K562 (cell line): ENCODE data around the gene WDR18. TPM values are rescaled to one million over a fixed set of nuclear protein-coding genes. Genes with fewer than 3 reads are reported as not detected.

ENCODE experiments used
- C11orf30 ChIP-seq: fragments of 450-650 bp; IDR thresholded peaks from 2 replicates; pipeline ENCODE4 v1.6.1; 2016; ENCODE audit warnings: low read depth, mild to moderate bottlenecking
- HDAC1 ChIP-seq, 2 experiments: fragments of 450-650 bp; IDR thresholded peaks; 2 replicates each; pipeline ENCODE4 v1.6.1; 2016 to 2017; ENCODE audit warnings: inconsistent platforms in 1 of 2, mild to moderate bottlenecking in 1 of 2, moderate library complexity in 1 of 2
- HMGN3 ChIP-seq: IDR thresholded peaks from 2 replicates; pipeline ENCODE4 v1.6.1; 2011; ENCODE audit warnings: borderline replicate concordance, low read depth, mild to moderate bottlenecking, mixed read lengths, low read length; ENCODE audit not compliant: insufficient read length; ENCODE audit errors: extremely low read depth
- KAT7 ChIP-seq: sonication (generic); formaldehyde crosslinking; IDR thresholded peaks from 2 replicates; pipeline ENCODE4 v1.8.0; 2022; ENCODE audit warnings: missing genetic modification reagents, mild to moderate bottlenecking, borderline replicate concordance
- POLR2B ChIP-seq: fragments of 450-650 bp; IDR thresholded peaks from 2 replicates; pipeline ENCODE4 v1.6.1; 2018; ENCODE audit warnings: low read depth; ENCODE audit not compliant: partially characterized antibody
- PURB ChIP-seq: sonication (generic); formaldehyde crosslinking; IDR thresholded peaks from 2 replicates; pipeline ENCODE4 v1.9.0; 2021; ENCODE audit warnings: low read depth, mild to moderate bottlenecking, missing genetic modification reagents
- SIX5 ChIP-seq, 2 experiments: IDR thresholded peaks; 2 replicates each; pipeline ENCODE4 v1.6.1; 2011; ENCODE audit warnings: low read length in 2 of 2, borderline replicate concordance in 1 of 2, low read depth in 1 of 2, mild to moderate bottlenecking in 1 of 2, moderate library complexity in 1 of 2; ENCODE audit not compliant: insufficient read depth in 1 of 2
- SMAD2 ChIP-seq: fragments of 150-350 bp; IDR thresholded peaks from 2 replicates; pipeline ENCODE4 v1.6.1; 2014; ENCODE audit warnings: low read depth, mild to moderate bottlenecking, low read length
- ZBTB17 ChIP-seq: fragments of 450-650 bp; formaldehyde crosslinking; IDR thresholded peaks from 2 replicates; pipeline ENCODE4 v1.4.0; 2020; ENCODE audit warnings: mild to moderate bottlenecking
- ZNF143 ChIP-seq: sonication (generic); formaldehyde crosslinking; IDR thresholded peaks from 2 replicates; pipeline ENCODE4 v1.9.0; 2022; ENCODE audit warnings: mild to moderate bottlenecking, missing genetic modification reagents
- polyA plus RNA-seq, 8 experiments: library from polyadenylated mRNA; depleted of rRNA in 4 of 8; stranded (reverse) in 5 of 8; unstranded in 3 of 8; fragments of >200 nt; fragmentation: Nextera tagmentation in 2 of 8; fragmentation: Illumina TruSeq in 1 of 8; extraction: Ambion mirVana in 2 of 8; extraction: Trizol in 1 of 8; gene quantifications; 2 replicates each; pipeline versions ENCODE4 v1.2.1 to v1.2.3, GENCODE V29; 2011 to 2014; ENCODE audit warnings: inconsistent platforms in 1 of 8, missing spikeins in 1 of 8
- total RNA-seq, 7 experiments: library from RNA; depleted of rRNA in 6 of 7; stranded (reverse); fragments of >200 nt in 6 of 7; fragmentation: Illumina TruSeq in 2 of 7; extraction: Trizol in 2 of 7; gene quantifications; 2 replicates each; pipeline versions ENCODE4 v1.2.1 to v1.2.3, GENCODE V29; 2011 to 2021; ENCODE audit warnings: low replicate concordance in 1 of 7
- TF ChIP-seq, protein P1 (sequence below), 2 experiments: fragments of 450-650 bp in 1 of 2; sonication (generic) in 1 of 2; formaldehyde crosslinking in 1 of 2; IDR thresholded peaks; 2 replicates each; pipeline versions ENCODE4 v1.7.1 to v1.9.0; 2016 to 2022; ENCODE audit warnings: inconsistent platforms in 1 of 2, mild to moderate bottlenecking in 1 of 2, missing genetic modification reagents in 1 of 2
- TF ChIP-seq, protein P2 (sequence below), 2 experiments: fragments of 450-650 bp; conservative IDR thresholded peaks; 2 replicates each; pipeline ENCODE4 v1.6.1; 2017; ENCODE audit warnings: mild to moderate bottlenecking in 2 of 2, moderate library complexity in 2 of 2

The WDR18 gene
- total and polyA plus RNA-seq, 9 of the 15 experiments (the other 6 are each of a cell fraction or from before 2014, with no cell fraction given) = 0.65 to 181 (median 30.1) TPM

DNA sequence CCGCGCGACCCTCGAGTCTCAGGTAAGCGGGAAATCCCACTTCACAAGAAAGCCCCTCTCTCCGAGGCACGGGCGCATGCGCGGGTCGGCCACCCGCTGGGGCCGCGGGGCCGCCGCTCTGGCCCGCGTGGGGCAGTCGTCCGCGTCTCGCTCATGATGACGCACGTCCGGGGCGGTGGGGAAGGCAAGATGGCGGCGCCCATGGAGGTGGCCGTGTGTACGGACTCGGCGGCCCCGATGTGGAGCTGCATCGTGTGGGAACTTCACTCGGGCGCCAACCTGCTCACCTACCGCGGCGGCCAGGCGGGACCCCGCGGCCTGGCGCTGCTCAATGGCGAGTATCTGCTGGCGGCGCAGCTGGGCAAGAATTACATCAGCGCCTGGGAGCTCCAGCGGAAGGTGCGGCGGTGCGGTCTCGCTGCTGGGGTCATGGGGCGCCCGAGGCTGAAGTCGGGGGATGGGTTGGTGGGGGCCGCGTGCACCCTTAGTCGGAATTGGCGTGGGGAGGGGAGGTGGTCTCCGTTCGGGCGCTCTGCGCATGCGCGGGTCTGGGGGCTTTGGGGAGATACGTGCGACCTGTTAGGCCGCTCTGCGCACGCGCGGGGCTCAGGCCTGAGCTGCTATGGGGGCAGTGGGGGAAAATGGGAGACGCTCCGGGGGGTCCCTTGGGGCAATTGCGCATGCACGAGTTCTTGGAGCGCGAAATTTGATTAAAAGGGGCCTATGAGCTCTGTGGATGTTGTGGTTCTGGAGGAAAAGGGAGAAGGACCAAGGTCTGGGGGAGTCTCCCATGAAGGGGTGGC is at the start of gene WDR18 (continued):
- TF ChIP-seq, protein P1, sequence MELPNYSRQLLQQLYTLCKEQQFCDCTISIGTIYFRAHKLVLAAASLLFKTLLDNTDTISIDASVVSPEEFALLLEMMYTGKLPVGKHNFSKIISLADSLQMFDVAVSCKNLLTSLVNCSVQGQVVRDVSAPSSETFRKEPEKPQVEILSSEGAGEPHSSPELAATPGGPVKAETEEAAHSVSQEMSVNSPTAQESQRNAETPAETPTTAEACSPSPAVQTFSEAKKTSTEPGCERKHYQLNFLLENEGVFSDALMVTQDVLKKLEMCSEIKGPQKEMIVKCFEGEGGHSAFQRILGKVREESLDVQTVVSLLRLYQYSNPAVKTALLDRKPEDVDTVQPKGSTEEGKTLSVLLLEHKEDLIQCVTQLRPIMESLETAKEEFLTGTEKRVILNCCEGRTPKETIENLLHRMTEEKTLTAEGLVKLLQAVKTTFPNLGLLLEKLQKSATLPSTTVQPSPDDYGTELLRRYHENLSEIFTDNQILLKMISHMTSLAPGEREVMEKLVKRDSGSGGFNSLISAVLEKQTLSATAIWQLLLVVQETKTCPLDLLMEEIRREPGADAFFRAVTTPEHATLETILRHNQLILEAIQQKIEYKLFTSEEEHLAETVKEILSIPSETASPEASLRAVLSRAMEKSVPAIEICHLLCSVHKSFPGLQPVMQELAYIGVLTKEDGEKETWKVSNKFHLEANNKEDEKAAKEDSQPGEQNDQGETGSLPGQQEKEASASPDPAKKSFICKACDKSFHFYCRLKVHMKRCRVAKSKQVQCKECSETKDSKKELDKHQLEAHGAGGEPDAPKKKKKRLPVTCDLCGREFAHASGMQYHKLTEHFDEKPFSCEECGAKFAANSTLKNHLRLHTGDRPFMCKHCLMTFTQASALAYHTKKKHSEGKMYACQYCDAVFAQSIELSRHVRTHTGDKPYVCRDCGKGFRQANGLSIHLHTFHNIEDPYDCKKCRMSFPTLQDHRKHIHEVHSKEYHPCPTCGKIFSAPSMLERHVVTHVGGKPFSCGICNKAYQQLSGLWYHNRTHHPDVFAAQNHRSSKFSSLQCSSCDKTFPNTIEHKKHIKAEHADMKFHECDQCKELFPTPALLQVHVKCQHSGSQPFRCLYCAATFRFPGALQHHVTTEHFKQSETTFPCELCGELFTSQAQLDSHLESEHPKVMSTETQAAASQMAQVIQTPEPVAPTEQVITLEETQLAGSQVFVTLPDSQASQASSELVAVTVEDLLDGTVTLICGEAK (IDR thresholded peaks at IDR 0.05) = peak; percentile 92
- TF ChIP-seq, protein P1 (CRISPR knock-in tag; IDR thresholded peaks at IDR 0.05) = no peak
- TF ChIP-seq KAT7 (CRISPR knock-in tag) = peak; percentile 99
- peak; percentile 80 for TF ChIP-seq HMGN3
- TF ChIP-seq ZBTB17 (CRISPR knock-in tag) = no peak
- peak; percentile 49; the same call in 1 of the 2 replicates for TF ChIP-seq ZNF143 (CRISPR knock-in tag)
- TF ChIP-seq SMAD2 = no peak
- no peak for TF ChIP-seq PURB
- TF ChIP-seq, protein P2, sequence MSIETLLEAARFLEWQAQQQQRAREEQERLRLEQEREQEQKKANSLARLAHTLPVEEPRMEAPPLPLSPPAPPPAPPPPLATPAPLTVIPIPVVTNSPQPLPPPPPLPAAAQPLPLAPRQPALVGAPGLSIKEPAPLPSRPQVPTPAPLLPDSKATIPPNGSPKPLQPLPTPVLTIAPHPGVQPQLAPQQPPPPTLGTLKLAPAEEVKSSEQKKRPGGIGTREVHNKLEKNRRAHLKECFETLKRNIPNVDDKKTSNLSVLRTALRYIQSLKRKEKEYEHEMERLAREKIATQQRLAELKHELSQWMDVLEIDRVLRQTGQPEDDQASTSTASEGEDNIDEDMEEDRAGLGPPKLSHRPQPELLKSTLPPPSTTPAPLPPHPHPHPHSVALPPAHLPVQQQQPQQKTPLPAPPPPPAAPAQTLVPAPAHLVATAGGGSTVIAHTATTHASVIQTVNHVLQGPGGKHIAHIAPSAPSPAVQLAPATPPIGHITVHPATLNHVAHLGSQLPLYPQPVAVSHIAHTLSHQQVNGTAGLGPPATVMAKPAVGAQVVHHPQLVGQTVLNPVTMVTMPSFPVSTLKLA (conservative IDR thresholded peaks at IDR 0.05) = peak; percentile 93 to 98
- peak; percentile 99 for TF ChIP-seq C11orf30
- peak; percentile 35 for TF ChIP-seq POLR2B
- TF ChIP-seq HDAC1 (IDR thresholded peaks at IDR 0.05) = peak; percentile 28 to 99; a peak in 2 of 4 replicates
- peak; percentile 69 to 78; a peak in 3 of 4 replicates for TF ChIP-seq SIX5 (IDR thresholded peaks at IDR 0.05; ENCODE audit: borderline replicate concordance in 1 of 2, insufficient read depth in 1 of 2, low read depth in 1 of 2, low read length in 2 of 2)
